KBM-7 (cell line): Measurements from ENCODE around the gene INHBB.
"Not testable (repeated sequence)": the region's sequence is repeated elsewhere in the genome, so short reads cannot be mapped to it uniquely, and the experiment has no call there.

Experiments
- DNase-seq: peaks from one replicate; pipeline ENCODE4 v3.0.0-alpha.2; 2015
- in situ Hi-C: fragments of 300-500 bp; cut with MboI; formaldehyde crosslinking; loops from 2 replicates; pipeline ENCODE4 v1.14.3; 2020; ENCODE audit warnings: low sequenced_read_pairs, low pct_unique_long_range_greater_than_20kb, mixed read lengths

The INHBB gene

GRCh38 chr2:120314690-120315366 lies 31.1 kb upstream of the INHBB start:
- in situ Hi-C loops = no loop called here
- no peak for DNase-seq

GRCh38 chr2:120315367-120316033 lies 30.4 kb upstream of the INHBB start:
- no peak for DNase-seq
- in situ Hi-C loops = no loop called here

GRCh38 chr2:120316071-120316470 lies 29.9 kb upstream of the INHBB start:
- in situ Hi-C loops = no loop called here
- no peak for DNase-seq

GRCh38 chr2:120316528-120317179 lies 29.3 kb upstream of the INHBB start:
- in situ Hi-C loops = no loop called here
- DNase-seq = no peak

- in situ Hi-C loops = no loop called here
Measured at GRCh38 chr2:120317180-120317533, 28.8 kb upstream of the INHBB start.

GRCh38 chr2:120317916-120318315 lies 28.0 kb upstream of the INHBB start:
- no peak for DNase-seq
- in situ Hi-C loops = no loop called here

More at GRCh38 chr2:120317180-120317533, 28.8 kb upstream of the INHBB start:
- no peak for DNase-seq

- in situ Hi-C loops = no loop called here
- no peak for DNase-seq
Measured at GRCh38 chr2:120318626-120319025, 27.3 kb upstream of the INHBB start.

GRCh38 chr2:120319123-120319522 lies 26.8 kb upstream of the INHBB start:
- in situ Hi-C loops = no loop called here
- DNase-seq = no peak

- no peak for DNase-seq
- in situ Hi-C loops = no loop called here
Measured at GRCh38 chr2:120319686-120320317, 26.1 kb upstream of the INHBB start.

GRCh38 chr2:120320318-120320851 lies 25.6 kb upstream of the INHBB start:
- DNase-seq = no peak
- in situ Hi-C loops = no loop called here

- DNase-seq, in situ Hi-C loops: not testable (repeated sequence)
Measured at GRCh38 chr2:120320887-120321556, 24.9 kb upstream of the INHBB start.

- in situ Hi-C loops = no loop called here
- no peak for DNase-seq
Measured at GRCh38 chr2:120321721-120322284, 24.1 kb upstream of the INHBB start.

GRCh38 chr2:120322329-120322728 lies 23.6 kb upstream of the INHBB start:
- no peak for DNase-seq
- in situ Hi-C loops = no loop called here

GRCh38 chr2:120323214-120323613 lies 22.7 kb upstream of the INHBB start:
- DNase-seq = no peak
- in situ Hi-C loops = no loop called here

GRCh38 chr2:120323807-120324399 lies 22.0 kb upstream of the INHBB start:
- in situ Hi-C loops = no loop called here
- DNase-seq = no peak

- DNase-seq = no peak
- in situ Hi-C loops = no loop called here
Measured at GRCh38 chr2:120324933-120325332, 21.0 kb upstream of the INHBB start.

- in situ Hi-C loops = no loop called here
Measured at GRCh38 chr2:120326066-120326465, 19.9 kb upstream of the INHBB start.

GRCh38 chr2:120330946-120331822 lies 14.8 kb upstream of the INHBB start:
- in situ Hi-C loops = no loop called here
- no peak for DNase-seq

More at GRCh38 chr2:120326066-120326465, 19.9 kb upstream of the INHBB start:
- DNase-seq = no peak
